GM12874 (cell line): ENCODE measurements around the gene TFAP2E.

Source experiments
- CTCF ChIP-seq: IDR thresholded peaks from 2 replicates; pipeline ENCODE4 v1.5.1; 2011; ENCODE audit warnings: low read depth, mild to moderate bottlenecking, control low read depth, low read length, moderate library complexity; ENCODE audit not compliant: insufficient read depth

TFAP2E gene

GRCh38 chr1:35577071-35577998, 4.2 kb downstream of the TFAP2E start:
- TF ChIP-seq CTCF, result peak; percentile 10; the same call in 1 of the 2 replicates

GRCh38 chr1:35580949-35581388, 7.9 kb downstream of the TFAP2E start:
- no peak for TF ChIP-seq CTCF

- TF ChIP-seq CTCF, result no peak
Measured at GRCh38 chr1:35585281-35585680, 12.2 kb downstream of the TFAP2E start.

GRCh38 chr1:35586808-35587207, 13.7 kb downstream of the TFAP2E start:
- TF ChIP-seq CTCF, result no peak

- no peak for TF ChIP-seq CTCF
Measured at GRCh38 chr1:35587736-35588135, 14.6 kb downstream of the TFAP2E start.

- no peak for TF ChIP-seq CTCF
Measured at GRCh38 chr1:35588197-35588910, 15.2 kb downstream of the TFAP2E start.
